Upper lobe of right lung (tissue), 1 donor: ENCODE results near the gene TCEA3. TPM values are rescaled to one million over a fixed set of nuclear protein-coding genes. Genes with fewer than 3 reads are reported as not detected.

Source experiments
- ATAC-seq: fragments of 200-7000 bp; cut with Tn5 transposase; one replicate; pipeline ENCODE4 v1.9.1; 2020; ENCODE audit warnings: mild to moderate bottlenecking, moderate library complexity
- DNase-seq: peaks from one replicate; pipeline ENCODE4 v3.0.0-alpha.2; 2020
- H3K27ac ChIP-seq: fragments of 200-600 bp; one replicate; pipeline ENCODE4 v1.8.0; 2022
- H3K27me3 ChIP-seq: fragments of 200-600 bp; one replicate; pipeline ENCODE4 v1.8.0; 2022; ENCODE audit warnings: mild to moderate bottlenecking
- H3K36me3 ChIP-seq: fragments of 200-600 bp; one replicate; pipeline ENCODE4 v1.8.0; 2022
- H3K4me1 ChIP-seq: fragments of 200-600 bp; one replicate; pipeline ENCODE4 v1.8.0; 2022
- H3K4me3 ChIP-seq: fragments of 200-600 bp; one replicate; pipeline ENCODE4 v1.8.0; 2022; ENCODE audit warnings: mild to moderate bottlenecking
- H3K9me3 ChIP-seq: fragments of 200-600 bp; one replicate; pipeline ENCODE4 v1.8.0; 2022
- CTCF ChIP-seq: fragments of 200-600 bp; IDR thresholded peaks from one replicate; pipeline ENCODE4 v1.8.0; 2022; ENCODE audit warnings: antibody characterized with exemption
- intact Hi-C: fragments of 100-400 bp; cut with DNase I; formaldehyde crosslinking; loops from one replicate; pipeline ENCODE4 v1.11.0; 2022
- total RNA-seq: library from RNA; stranded (reverse); fragmentation: NEBNext Ultra II Directional; extraction: Animal tissue kit (Norgen Biotek cat#: 25700); gene quantifications from one replicate; pipeline ENCODE4 v1.2.1, GENCODE V29; 2021
- donor health status: DM: no; HTN: yes; CAD: no; lungs with severe emphysema.

TCEA3 gene
- total RNA-seq, 1 donor from 2014 or later, result 39.4 TPM

GRCh38 chr1:23352096-23352695, 72.4 kb downstream of the TCEA3 start:
- DNase-seq, result no peak
- no peaks in the 10 kb centered on the region for H3K36me3 ChIP-seq
- ATAC-seq, result no peak
- H3K4me3 ChIP-seq, result no peak overlapping the region
- TF ChIP-seq CTCF, result no peak
- intact Hi-C loops, result no loop called here
- H3K4me1 ChIP-seq, result no peaks in the 10 kb centered on the region
- no peaks in the 10 kb centered on the region for H3K9me3 ChIP-seq
- H3K27ac ChIP-seq, result no peak overlapping the region
- H3K27me3 ChIP-seq, result no peaks in the 10 kb centered on the region

- intact Hi-C loops, result no loop called here
- H3K36me3 ChIP-seq, result no peaks in the 10 kb centered on the region
- no peak for DNase-seq
- no peak overlapping the region for H3K27ac ChIP-seq
- H3K4me3 ChIP-seq, result no peak overlapping the region
- no peak for ATAC-seq
- H3K27me3 ChIP-seq, result no peaks in the 10 kb centered on the region
- TF ChIP-seq CTCF, result no peak
- peaks cover 21% of the 10 kb centered on the region for H3K4me1 ChIP-seq
- H3K9me3 ChIP-seq, result no peaks in the 10 kb centered on the region
Measured at GRCh38 chr1:23345920-23346319, 78.6 kb downstream of the TCEA3 start.

GRCh38 chr1:23344987-23345472, 79.5 kb downstream of the TCEA3 start:
- Histone ChIP-seq H3K27ac (peak overlapping the region; percentile 94), H3K4me1 (peaks cover 30% of the 10 kb centered on the region), H3K4me3 (peak overlapping the region; percentile 83), H3K27me3 (no peaks in the 10 kb centered on the region), H3K36me3 (no peaks in the 10 kb centered on the region), H3K9me3 (no peaks in the 10 kb centered on the region)
- TF ChIP-seq CTCF, result no peak
- ATAC-seq (no peak), DNase-seq (no peak)
- intact Hi-C loops, result no loop called here

- ATAC-seq, result peak; percentile 97
- intact Hi-C loops, result no loop called here
Measured at GRCh38 chr1:23344111-23344986, 80.2 kb downstream of the TCEA3 start, which contains the start of gene HNRNPR. Gene HNRNPR, minus strand, starts transcription at chr1:23344284. Its CDS starts 3,276 bp downstream, at chr1:23341008.

More at GRCh38 chr1:23344111-23344986, 80.2 kb downstream of the TCEA3 start, which contains the start of gene HNRNPR:
- no peaks in the 10 kb centered on the region for H3K27me3 ChIP-seq
- peak; percentile 100 for DNase-seq
- no peaks in the 10 kb centered on the region for H3K9me3 ChIP-seq
- H3K36me3 ChIP-seq, result no peaks in the 10 kb centered on the region
- TF ChIP-seq CTCF, result no peak
- peaks cover 37% of the 10 kb centered on the region for H3K4me1 ChIP-seq
- peak within 1 kb of the TSS; percentile 94 for H3K27ac ChIP-seq
- H3K4me3 ChIP-seq, result peak within 1 kb of the TSS; percentile 83
